ENCODE measurements around the gene MAGEB17. TPM values are rescaled to one million over a fixed set of nuclear protein-coding genes. Genes with fewer than 3 reads are reported as not detected.

Gene MAGEB17, protein sequence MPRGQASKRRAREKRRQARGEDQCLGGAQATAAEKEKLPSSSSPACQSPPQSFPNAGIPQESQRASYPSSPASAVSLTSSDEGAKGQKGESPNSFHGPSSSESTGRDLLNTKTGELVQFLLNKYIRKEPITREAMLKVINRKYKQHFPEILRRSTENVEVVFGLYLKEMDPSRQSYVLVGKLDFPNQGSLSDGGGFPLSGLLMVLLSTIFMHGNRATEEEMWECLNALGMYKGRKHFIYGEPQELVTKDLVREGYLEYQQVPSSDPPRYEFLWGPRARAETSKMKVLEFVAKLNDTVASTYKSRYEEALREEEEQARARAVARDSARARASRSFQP
- 0.13 TPM in 2 replicates for polyA plus RNA-seq (2012; rRNA removed)
- 0.08 and 0.14 TPM in 2 replicates for polyA plus RNA-seq (2012; cell fraction: cytosol; rRNA removed)
- polyA plus RNA-seq (2012; cell fraction: nucleus; rRNA removed): 0.93 and 1.1 TPM in 2 replicates

DNA sequence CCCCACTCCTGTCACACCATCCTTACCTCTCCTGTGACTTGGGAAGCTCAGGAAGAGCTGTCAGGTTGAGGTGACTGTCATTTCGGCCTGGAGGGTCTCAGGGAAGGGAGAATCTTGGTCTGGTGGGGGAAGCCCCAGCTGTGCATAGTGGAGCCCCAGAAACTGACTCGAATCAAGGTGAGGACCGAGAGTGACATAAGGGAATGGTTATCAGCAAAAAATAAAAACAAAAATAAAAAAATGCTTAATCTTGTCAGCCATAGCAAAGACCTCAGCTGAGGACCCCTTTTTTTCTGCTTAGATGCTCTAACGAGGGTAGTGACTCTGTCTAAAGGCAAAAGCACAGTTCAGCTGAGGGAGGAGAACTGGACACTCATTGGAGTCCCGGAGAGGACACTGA lies at the start of gene MAGEB17:
TSS of gene MAGEB17 (plus strand) at position 301 of the 400 bp plus-strand sequence. CDS start 2,902 bp downstream, outside the sequence.
- no peaks in the 10 kb centered on the region for H3K9me2 ChIP-seq
- 0 out of 4 replicates have a peak, but pooled peaks cover 0 to 11% of the 10 kb centered on the region in 2 experiments for H3K4me1 ChIP-seq (ENCODE audit: control insufficient read depth in 1 of 2, insufficient read depth in 2 of 2, low read depth in 1 of 2, low read length in 1 of 2)
- H3K4me3 ChIP-seq (ENCODE audit: low read depth in 2 of 2, low read length in 1 of 2): no peak within 1 kb of the TSS
- H3K36me3 ChIP-seq (replicated peaks in 1 of 2; ENCODE audit: control insufficient read depth in 1 of 2, insufficient read depth in 2 of 2, low read length in 1 of 2): no peaks in the 10 kb centered on the region
- no peak within 1 kb of the TSS for H3K4me2 ChIP-seq
- H3K9ac ChIP-seq: no peak within 1 kb of the TSS
- no peak within 1 kb of the TSS for H3K27ac ChIP-seq (ENCODE audit: low read depth in 2 of 2, low read length in 1 of 2)
- H3K79me2 ChIP-seq (ENCODE audit: insufficient read depth): no peaks in the 10 kb centered on the region
- H3K27me3 ChIP-seq (ENCODE audit: insufficient read depth): no peaks in the 10 kb centered on the region
- ChIA-PET CTCF (no interaction called here), POLR2A (no interaction called here)
- no peaks in the 10 kb centered on the region for H3F3A ChIP-seq (replicated peaks; ENCODE audit: insufficient read depth)
- H4K20me1 ChIP-seq (ENCODE audit: insufficient read depth): no peaks in the 10 kb centered on the region
- TF ChIP-seq, protein P1, sequence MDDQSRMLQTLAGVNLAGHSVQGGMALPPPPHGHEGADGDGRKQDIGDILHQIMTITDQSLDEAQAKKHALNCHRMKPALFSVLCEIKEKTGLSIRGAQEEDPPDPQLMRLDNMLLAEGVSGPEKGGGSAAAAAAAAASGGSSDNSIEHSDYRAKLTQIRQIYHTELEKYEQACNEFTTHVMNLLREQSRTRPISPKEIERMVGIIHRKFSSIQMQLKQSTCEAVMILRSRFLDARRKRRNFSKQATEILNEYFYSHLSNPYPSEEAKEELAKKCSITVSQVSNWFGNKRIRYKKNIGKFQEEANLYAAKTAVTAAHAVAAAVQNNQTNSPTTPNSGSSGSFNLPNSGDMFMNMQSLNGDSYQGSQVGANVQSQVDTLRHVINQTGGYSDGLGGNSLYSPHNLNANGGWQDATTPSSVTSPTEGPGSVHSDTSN (IDR thresholded peaks at IDR 0.05): no peak
- TF ChIP-seq EP300 (IDR thresholded peaks at IDR 0.05; ENCODE audit: borderline replicate concordance in 1 of 2, low read depth in 1 of 2, low read length in 1 of 2) (no peak), ELF1 (IDR thresholded peaks at IDR 0.05) (no peak), GABPA (IDR thresholded peaks at IDR 0.05; ENCODE audit: low read depth) (no peak), MXI1 (IDR thresholded peaks at IDR 0.05; ENCODE audit: low read depth, low read length) (no peak), JUND (IDR thresholded peaks at IDR 0.05) (no peak), POLR2AphosphoS5 (IDR thresholded peaks at IDR 0.05; ENCODE audit: low read depth, low read length) (no peak), TCF12 (IDR thresholded peaks at IDR 0.05) (no peak), NRF1 (IDR thresholded peaks at IDR 0.05; ENCODE audit: low read depth, low read length) (no peak), FOXJ3 (CRISPR knock-in tag; IDR thresholded peaks at IDR 0.05) (no peak)
- TF ChIP-seq, protein P2, sequence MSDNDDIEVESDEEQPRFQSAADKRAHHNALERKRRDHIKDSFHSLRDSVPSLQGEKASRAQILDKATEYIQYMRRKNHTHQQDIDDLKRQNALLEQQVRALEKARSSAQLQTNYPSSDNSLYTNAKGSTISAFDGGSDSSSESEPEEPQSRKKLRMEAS (IDR thresholded peaks at IDR 0.05; ENCODE audit: low read depth): no peak
- TF ChIP-seq, protein P3, sequence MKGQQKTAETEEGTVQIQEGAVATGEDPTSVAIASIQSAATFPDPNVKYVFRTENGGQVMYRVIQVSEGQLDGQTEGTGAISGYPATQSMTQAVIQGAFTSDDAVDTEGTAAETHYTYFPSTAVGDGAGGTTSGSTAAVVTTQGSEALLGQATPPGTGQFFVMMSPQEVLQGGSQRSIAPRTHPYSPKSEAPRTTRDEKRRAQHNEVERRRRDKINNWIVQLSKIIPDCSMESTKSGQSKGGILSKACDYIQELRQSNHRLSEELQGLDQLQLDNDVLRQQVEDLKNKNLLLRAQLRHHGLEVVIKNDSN (IDR thresholded peaks at IDR 0.05; ENCODE audit: borderline replicate concordance, low read depth): no peak
- TF ChIP-seq, protein P4, sequence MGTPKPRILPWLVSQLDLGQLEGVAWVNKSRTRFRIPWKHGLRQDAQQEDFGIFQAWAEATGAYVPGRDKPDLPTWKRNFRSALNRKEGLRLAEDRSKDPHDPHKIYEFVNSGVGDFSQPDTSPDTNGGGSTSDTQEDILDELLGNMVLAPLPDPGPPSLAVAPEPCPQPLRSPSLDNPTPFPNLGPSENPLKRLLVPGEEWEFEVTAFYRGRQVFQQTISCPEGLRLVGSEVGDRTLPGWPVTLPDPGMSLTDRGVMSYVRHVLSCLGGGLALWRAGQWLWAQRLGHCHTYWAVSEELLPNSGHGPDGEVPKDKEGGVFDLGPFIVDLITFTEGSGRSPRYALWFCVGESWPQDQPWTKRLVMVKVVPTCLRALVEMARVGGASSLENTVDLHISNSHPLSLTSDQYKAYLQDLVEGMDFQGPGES (IDR thresholded peaks at IDR 0.05; ENCODE audit: low read depth, low read length): no peak
- TF ChIP-seq, protein P5, sequence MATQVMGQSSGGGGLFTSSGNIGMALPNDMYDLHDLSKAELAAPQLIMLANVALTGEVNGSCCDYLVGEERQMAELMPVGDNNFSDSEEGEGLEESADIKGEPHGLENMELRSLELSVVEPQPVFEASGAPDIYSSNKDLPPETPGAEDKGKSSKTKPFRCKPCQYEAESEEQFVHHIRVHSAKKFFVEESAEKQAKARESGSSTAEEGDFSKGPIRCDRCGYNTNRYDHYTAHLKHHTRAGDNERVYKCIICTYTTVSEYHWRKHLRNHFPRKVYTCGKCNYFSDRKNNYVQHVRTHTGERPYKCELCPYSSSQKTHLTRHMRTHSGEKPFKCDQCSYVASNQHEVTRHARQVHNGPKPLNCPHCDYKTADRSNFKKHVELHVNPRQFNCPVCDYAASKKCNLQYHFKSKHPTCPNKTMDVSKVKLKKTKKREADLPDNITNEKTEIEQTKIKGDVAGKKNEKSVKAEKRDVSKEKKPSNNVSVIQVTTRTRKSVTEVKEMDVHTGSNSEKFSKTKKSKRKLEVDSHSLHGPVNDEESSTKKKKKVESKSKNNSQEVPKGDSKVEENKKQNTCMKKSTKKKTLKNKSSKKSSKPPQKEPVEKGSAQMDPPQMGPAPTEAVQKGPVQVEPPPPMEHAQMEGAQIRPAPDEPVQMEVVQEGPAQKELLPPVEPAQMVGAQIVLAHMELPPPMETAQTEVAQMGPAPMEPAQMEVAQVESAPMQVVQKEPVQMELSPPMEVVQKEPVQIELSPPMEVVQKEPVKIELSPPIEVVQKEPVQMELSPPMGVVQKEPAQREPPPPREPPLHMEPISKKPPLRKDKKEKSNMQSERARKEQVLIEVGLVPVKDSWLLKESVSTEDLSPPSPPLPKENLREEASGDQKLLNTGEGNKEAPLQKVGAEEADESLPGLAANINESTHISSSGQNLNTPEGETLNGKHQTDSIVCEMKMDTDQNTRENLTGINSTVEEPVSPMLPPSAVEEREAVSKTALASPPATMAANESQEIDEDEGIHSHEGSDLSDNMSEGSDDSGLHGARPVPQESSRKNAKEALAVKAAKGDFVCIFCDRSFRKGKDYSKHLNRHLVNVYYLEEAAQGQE (IDR thresholded peaks at IDR 0.05; ENCODE audit: low read depth, low read length): no peak
- TF ChIP-seq, protein P6, sequence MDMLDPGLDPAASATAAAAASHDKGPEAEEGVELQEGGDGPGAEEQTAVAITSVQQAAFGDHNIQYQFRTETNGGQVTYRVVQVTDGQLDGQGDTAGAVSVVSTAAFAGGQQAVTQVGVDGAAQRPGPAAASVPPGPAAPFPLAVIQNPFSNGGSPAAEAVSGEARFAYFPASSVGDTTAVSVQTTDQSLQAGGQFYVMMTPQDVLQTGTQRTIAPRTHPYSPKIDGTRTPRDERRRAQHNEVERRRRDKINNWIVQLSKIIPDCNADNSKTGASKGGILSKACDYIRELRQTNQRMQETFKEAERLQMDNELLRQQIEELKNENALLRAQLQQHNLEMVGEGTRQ (IDR thresholded peaks at IDR 0.05; ENCODE audit: borderline replicate concordance, low read depth, low read length): no peak
- no peaks in the 10 kb centered on the region for H3K9me3 ChIP-seq
- DNase-seq: no peak
- H2AFZ ChIP-seq (ENCODE audit: low read depth): no peak within 1 kb of the TSS
- WGBS (ENCODE audit: low lambda C conversion rate): 48% methylated on average over 5 of the region's 5 CpGs
